22Rv1 (cell line): ENCODE data around the gene EFCAB9.

Experiments used
- ZFX ChIP-seq: fragments of 450-650 bp; IDR thresholded peaks from 2 replicates; pipeline ENCODE4 v1.6.1; 2017; ENCODE audit warnings: antibody characterized with exemption, borderline replicate concordance
- TF ChIP-seq, protein P1 (sequence below): fragments of 450-650 bp; IDR thresholded peaks from 2 replicates; pipeline ENCODE4 v1.5.1; 2017; ENCODE audit warnings: mild to moderate bottlenecking

DNA sequence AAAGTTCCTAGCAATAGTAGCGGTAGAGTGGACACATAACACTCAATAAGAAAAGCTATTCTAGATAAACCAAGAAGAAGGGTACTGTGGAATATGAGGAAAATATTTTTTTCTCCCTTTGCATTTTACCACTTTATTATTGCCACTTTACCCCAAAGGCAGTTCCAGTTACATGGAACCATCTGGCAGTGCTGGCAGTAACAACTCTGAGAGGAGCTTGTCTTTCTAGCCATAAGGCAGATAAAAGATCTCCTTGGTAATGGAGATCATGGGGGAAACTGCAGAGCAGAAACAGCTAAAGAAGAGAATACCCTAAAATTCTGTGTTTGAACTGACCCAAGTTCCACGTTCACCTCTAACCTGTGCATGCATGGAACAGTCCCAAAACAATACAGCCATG lies 51.1 kb downstream of the EFCAB9 start:
- TF ChIP-seq, protein P1, sequence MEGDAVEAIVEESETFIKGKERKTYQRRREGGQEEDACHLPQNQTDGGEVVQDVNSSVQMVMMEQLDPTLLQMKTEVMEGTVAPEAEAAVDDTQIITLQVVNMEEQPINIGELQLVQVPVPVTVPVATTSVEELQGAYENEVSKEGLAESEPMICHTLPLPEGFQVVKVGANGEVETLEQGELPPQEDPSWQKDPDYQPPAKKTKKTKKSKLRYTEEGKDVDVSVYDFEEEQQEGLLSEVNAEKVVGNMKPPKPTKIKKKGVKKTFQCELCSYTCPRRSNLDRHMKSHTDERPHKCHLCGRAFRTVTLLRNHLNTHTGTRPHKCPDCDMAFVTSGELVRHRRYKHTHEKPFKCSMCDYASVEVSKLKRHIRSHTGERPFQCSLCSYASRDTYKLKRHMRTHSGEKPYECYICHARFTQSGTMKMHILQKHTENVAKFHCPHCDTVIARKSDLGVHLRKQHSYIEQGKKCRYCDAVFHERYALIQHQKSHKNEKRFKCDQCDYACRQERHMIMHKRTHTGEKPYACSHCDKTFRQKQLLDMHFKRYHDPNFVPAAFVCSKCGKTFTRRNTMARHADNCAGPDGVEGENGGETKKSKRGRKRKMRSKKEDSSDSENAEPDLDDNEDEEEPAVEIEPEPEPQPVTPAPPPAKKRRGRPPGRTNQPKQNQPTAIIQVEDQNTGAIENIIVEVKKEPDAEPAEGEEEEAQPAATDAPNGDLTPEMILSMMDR: no peak
- TF ChIP-seq ZFX: no peak
